ENCODE data around the gene TEKTIP1.
"Not testable (repeated sequence)": the region's sequence is repeated elsewhere in the genome, so short reads cannot be mapped to it uniquely, and the experiment has no call there.

TEKTIP1 gene

DNA sequence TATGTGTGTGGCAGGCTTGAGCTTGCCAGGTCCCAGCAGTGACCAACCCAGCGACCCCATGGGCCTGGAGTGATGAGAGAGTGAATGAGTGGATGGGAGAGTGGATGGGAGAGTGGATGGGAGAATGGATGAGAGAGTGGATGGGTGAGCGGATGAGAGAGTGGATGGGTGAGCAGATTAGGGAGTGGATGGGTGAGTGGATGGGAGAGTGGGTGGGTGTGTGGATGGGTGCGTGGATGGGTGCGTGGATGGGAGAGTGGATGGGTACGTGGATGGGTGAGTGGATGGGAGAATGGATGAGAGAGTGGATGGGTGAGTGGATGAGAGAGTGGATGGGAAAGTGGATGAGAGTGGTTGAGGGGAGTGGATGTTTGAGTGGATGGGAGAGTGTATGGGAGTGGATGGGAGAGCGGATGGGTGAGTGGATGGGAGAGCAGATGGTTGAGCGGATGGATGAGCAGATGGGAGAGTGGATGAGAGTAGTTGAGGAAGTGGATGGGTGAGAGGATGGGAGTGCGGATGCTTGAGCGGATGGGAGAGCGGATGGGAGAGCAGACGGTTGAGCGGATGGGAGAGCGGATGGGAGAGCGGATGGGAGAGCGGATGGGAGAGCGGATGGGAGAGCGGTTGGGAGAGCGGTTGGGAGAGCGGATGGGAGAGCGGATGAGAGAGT, 10.3 kb upstream of the TEKTIP1 start:
- Histone ChIP-seq H3K27ac (ENCODE audit: low read length) (no peak overlapping the region), H2AFZ (ENCODE audit: low read depth, low read length) (no peak overlapping the region), H3K4me1 (ENCODE audit: insufficient read depth, low read length) (no peaks in the 10 kb centered on the region), H4K20me1 (ENCODE audit: insufficient read depth, low read length) (peaks cover 40% of the 10 kb centered on the region), H3K36me3 (ENCODE audit: insufficient read depth, low read length) (peaks cover 87% of the 10 kb centered on the region), H3K4me2 (ENCODE audit: insufficient read depth, low read length) (no peak overlapping the region), H3K79me2 (ENCODE audit: insufficient read depth, low read length) (peaks cover 2% of the 10 kb centered on the region), H3K9ac (ENCODE audit: low read depth, low read length) (no peak overlapping the region), H3K9me3 (ENCODE audit: insufficient read depth, low read length, severe bottlenecking) (no peaks in the 10 kb centered on the region), H3K27me3 (ENCODE audit: insufficient read depth, low read length, poor library complexity) (no peaks in the 10 kb centered on the region), H3K4me3 (ENCODE audit: low read depth in 1 of 2, low read length in 2 of 2) (no peak overlapping the region)
- TF ChIP-seq, protein P1, sequence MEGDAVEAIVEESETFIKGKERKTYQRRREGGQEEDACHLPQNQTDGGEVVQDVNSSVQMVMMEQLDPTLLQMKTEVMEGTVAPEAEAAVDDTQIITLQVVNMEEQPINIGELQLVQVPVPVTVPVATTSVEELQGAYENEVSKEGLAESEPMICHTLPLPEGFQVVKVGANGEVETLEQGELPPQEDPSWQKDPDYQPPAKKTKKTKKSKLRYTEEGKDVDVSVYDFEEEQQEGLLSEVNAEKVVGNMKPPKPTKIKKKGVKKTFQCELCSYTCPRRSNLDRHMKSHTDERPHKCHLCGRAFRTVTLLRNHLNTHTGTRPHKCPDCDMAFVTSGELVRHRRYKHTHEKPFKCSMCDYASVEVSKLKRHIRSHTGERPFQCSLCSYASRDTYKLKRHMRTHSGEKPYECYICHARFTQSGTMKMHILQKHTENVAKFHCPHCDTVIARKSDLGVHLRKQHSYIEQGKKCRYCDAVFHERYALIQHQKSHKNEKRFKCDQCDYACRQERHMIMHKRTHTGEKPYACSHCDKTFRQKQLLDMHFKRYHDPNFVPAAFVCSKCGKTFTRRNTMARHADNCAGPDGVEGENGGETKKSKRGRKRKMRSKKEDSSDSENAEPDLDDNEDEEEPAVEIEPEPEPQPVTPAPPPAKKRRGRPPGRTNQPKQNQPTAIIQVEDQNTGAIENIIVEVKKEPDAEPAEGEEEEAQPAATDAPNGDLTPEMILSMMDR (IDR thresholded peaks at IDR 0.05; ENCODE audit: borderline replicate concordance, extremely low read depth, low read length, poor library complexity, severe bottlenecking): no peak
- no peak for TF ChIP-seq EZH2 (IDR thresholded peaks at IDR 0.05; ENCODE audit: borderline replicate concordance, low read depth, low read length, severe bottlenecking)
- ATAC-seq (ENCODE audit: insufficient read depth, low read depth) (no peak), DNase-seq (no peak)

DNA sequence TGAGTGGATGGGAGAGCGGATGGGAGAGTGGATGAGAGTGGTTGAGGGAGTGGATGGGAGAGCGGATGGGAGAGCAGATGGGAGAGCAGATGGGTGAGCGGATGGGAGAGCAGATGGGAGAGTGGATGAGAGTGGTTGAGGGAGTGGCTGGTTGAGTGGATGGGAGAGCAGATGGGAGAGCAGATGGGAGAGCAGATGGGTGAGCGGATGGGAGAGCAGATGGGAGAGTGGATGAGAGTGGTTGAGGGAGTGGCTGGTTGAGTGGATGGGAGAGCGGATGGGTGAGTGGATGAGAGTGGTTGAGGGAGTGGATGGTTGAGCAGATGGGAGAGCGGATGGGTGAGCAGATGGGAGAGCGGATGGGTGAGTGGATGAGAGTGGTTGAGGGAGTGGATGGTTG, 9.7 kb upstream of the TEKTIP1 start:
- H3K4me3 ChIP-seq (ENCODE audit: low read depth in 1 of 2, low read length in 2 of 2); H3K27ac ChIP-seq (ENCODE audit: low read length); H3K79me2 ChIP-seq (ENCODE audit: insufficient read depth, low read length); ATAC-seq (ENCODE audit: insufficient read depth, low read depth); H3K27me3 ChIP-seq (ENCODE audit: insufficient read depth, low read length, poor library complexity); H3K9me3 ChIP-seq (ENCODE audit: insufficient read depth, low read length, severe bottlenecking); H3K4me2 ChIP-seq (ENCODE audit: insufficient read depth, low read length); DNase-seq; H3K9ac ChIP-seq (ENCODE audit: low read depth, low read length); H2AFZ ChIP-seq (ENCODE audit: low read depth, low read length); H3K4me1 ChIP-seq (ENCODE audit: insufficient read depth, low read length): not testable (repeated sequence)
- peaks cover 87% of the 10 kb centered on the region for H3K36me3 ChIP-seq (ENCODE audit: insufficient read depth, low read length)
- peaks cover 35% of the 10 kb centered on the region for H4K20me1 ChIP-seq (ENCODE audit: insufficient read depth, low read length)

DNA sequence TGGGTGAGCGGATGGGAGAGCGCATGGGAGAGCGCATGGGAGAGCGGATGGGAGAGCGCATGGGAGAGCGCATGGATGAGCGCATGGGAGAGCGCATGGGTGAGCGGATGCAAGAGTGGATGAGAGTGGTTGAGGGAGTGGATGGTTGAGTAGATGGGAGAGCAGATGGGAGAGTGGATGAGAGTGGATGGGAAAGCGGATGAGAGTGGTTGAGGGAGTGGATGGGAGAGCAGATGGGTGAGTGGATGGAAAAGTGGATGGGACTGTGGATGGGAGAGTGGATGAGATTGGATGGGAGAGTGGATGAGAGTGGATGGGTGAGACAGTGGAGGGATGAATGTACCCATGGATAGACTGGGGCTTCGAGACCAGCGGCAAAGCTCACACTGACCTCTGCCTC, 8.6 kb upstream of the TEKTIP1 start:
- peaks cover 89% of the 10 kb centered on the region for H3K36me3 ChIP-seq (ENCODE audit: insufficient read depth, low read length)
- no peak overlapping the region for H3K4me3 ChIP-seq (ENCODE audit: low read depth in 1 of 2, low read length in 2 of 2)
- no peak for TF ChIP-seq EZH2 (IDR thresholded peaks at IDR 0.05; ENCODE audit: borderline replicate concordance, low read depth, low read length, severe bottlenecking)
- TF ChIP-seq, protein P1 (IDR thresholded peaks at IDR 0.05; ENCODE audit: borderline replicate concordance, extremely low read depth, low read length, poor library complexity, severe bottlenecking): no peak

DNA sequence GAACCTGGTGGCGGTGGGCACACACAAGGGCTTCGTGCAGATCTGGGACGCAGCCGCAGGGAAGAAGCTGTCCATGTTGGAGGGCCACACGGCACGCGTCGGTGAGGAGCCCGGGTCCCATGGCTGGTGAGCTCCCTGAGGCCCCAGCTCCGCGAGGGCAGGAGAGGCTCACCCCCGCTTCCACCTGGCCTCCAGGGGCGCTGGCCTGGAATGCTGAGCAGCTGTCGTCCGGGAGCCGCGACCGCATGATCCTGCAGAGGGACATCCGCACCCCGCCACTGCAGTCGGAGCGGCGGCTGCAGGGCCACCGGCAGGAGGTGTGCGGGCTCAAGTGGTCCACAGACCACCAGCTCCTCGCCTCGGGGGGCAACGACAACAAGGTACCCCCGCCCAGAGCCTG, 7.3 kb upstream of the TEKTIP1 start:
- TF ChIP-seq EZH2 (IDR thresholded peaks at IDR 0.05; ENCODE audit: borderline replicate concordance, low read depth, low read length, severe bottlenecking): no peak
- TF ChIP-seq, protein P1 (IDR thresholded peaks at IDR 0.05; ENCODE audit: borderline replicate concordance, extremely low read depth, low read length, poor library complexity, severe bottlenecking): no peak
- no peak overlapping the region for H3K27ac ChIP-seq (ENCODE audit: low read length)
- H3K36me3 ChIP-seq (ENCODE audit: insufficient read depth, low read length): peaks cover 90% of the 10 kb centered on the region
- no peaks in the 10 kb centered on the region for H3K79me2 ChIP-seq (ENCODE audit: insufficient read depth, low read length)
- H3K4me3 ChIP-seq (ENCODE audit: low read depth in 1 of 2, low read length in 2 of 2): no peak overlapping the region
- H3K4me2 ChIP-seq (ENCODE audit: insufficient read depth, low read length): no peak overlapping the region
- no peaks in the 10 kb centered on the region for H3K4me1 ChIP-seq (ENCODE audit: insufficient read depth, low read length)
- no peak for ATAC-seq (ENCODE audit: insufficient read depth, low read depth)
- H3K27me3 ChIP-seq (ENCODE audit: insufficient read depth, low read length, poor library complexity): no peaks in the 10 kb centered on the region
- H3K9me3 ChIP-seq (ENCODE audit: insufficient read depth, low read length, severe bottlenecking): no peaks in the 10 kb centered on the region
- no peak for DNase-seq
- H2AFZ ChIP-seq (ENCODE audit: low read depth, low read length): no peak overlapping the region
- H3K9ac ChIP-seq (ENCODE audit: low read depth, low read length): no peak overlapping the region
- peaks cover 41% of the 10 kb centered on the region for H4K20me1 ChIP-seq (ENCODE audit: insufficient read depth, low read length)

More for the DNA sequence above, 8.6 kb upstream of the TEKTIP1 start:
- H2AFZ ChIP-seq (ENCODE audit: low read depth, low read length): no peak overlapping the region
- ATAC-seq (ENCODE audit: insufficient read depth, low read depth) (no peak), DNase-seq (no peak)
- no peak overlapping the region for H3K27ac ChIP-seq (ENCODE audit: low read length)
- H3K79me2 ChIP-seq (ENCODE audit: insufficient read depth, low read length): no peaks in the 10 kb centered on the region
- peaks cover 38% of the 10 kb centered on the region for H4K20me1 ChIP-seq (ENCODE audit: insufficient read depth, low read length)
- no peaks in the 10 kb centered on the region for H3K9me3 ChIP-seq (ENCODE audit: insufficient read depth, low read length, severe bottlenecking)
- H3K4me1 ChIP-seq (ENCODE audit: insufficient read depth, low read length): no peaks in the 10 kb centered on the region
- H3K4me2 ChIP-seq (ENCODE audit: insufficient read depth, low read length): no peak overlapping the region
- H3K27me3 ChIP-seq (ENCODE audit: insufficient read depth, low read length, poor library complexity): no peaks in the 10 kb centered on the region
- H3K9ac ChIP-seq (ENCODE audit: low read depth, low read length): no peak overlapping the region
